HUDEP-2 (cell line): ENCODE measurements around the gene SULT2B1.
"Not testable (repeated sequence)": the region's sequence is repeated elsewhere in the genome, so short reads cannot be mapped to it uniquely, and the experiment has no call there.

Source experiments
- DNase-seq, 76 experiments: peaks; one replicate each; lab custom pipeline; 2025; ENCODE audit not compliant: unreplicated experiment in 76 of 76; lab: John Stamatoyannopoulos, UW

SULT2B1 gene

GRCh38 chr19:48551437-48552302 lies at the start of gene SULT2B1:
TSS of gene SULT2B1 (plus strand) at chr19:48552172. CDS start at chr19:48552253, 81 bp downstream.
- DNase-seq, result no peak

- no peak for DNase-seq
Observed at GRCh38 chr19:48502350-48503018, 49.5 kb upstream of the SULT2B1 start.

GRCh38 chr19:48506138-48506733 lies 45.7 kb upstream of the SULT2B1 start:
- DNase-seq, result peak in 31 of 76 experiments; percentile 14 to 64 (median 39)

DNA sequence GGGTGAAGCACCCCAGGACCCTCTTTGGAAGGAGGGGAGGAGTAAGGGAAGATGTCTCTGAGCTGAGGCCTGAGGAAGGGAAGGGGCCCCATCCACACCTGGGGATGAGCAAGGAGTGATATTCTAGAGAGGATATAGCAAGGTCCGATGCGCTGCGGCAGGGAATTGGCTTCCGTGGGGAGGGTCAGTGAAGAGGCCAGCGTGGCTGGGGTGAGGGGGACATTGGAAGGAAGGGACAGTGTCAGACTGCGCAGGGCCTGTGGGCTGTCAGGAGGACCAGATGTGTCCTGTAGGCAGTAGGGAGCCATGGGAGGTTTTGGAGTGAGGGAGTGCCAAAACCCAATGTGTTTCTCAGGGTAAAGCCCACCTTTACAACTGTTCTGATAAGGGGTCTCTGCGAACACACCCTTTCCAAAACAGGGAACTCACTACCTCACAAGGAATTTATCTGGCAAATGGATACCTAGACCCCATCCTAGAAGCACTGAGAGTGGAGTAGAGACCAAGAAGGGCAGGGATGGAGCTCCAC lies 44.0 kb upstream of the SULT2B1 start:
- DNase-seq, result no peak

- no peak for DNase-seq
Observed at GRCh38 chr19:48508729-48509411, 43.1 kb upstream of the SULT2B1 start.

GRCh38 chr19:48509467-48510194 lies 42.3 kb upstream of the SULT2B1 start:
- DNase-seq, result no peak

- DNase-seq, result peak in 47 of 76 experiments; percentile 6 to 67 (median 41)
Observed at GRCh38 chr19:48510421-48511268, 41.3 kb upstream of the SULT2B1 start.

GRCh38 chr19:48511321-48511731 lies 40.6 kb upstream of the SULT2B1 start:
- no peak for DNase-seq

DNA sequence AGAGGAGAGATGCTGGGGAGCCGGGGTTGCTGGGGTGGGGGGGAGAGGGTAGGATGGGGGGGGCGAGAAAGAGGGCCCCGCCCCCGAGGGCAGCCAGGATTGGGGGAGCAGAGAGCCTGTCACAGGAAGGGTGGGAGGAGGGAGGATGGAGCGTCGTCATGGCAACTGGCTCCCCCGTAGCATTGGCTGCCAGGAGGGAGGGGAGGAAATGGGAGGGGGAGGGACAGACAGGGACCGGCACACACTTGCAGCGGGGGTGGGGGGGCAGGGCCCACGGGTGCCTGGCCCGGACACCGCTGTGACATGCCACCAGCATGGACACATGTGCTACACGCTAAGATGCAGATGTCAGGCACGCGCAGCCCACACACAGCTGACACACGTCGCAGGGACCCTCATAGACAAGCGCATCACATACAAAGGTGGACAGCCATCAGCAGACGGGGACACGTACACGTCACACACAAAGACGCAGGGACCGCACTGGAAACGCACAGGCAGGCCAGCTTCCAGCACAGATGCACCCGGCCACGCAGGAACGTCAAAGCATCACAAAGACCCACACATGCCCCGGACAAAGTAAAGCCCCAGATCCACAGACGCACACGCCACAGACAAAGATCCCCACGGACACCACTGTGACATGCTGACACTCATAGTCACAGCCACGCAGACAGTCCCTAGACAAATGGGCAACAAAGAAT lies 40.0 kb upstream of the SULT2B1 start, which contains the start of gene LMTK3:
TSS of gene LMTK3 (minus strand) at position 36 of the 704 bp plus-strand sequence. CDS start 259 bp downstream, outside the sequence.
- DNase-seq, result peak in 4 of 76 experiments; percentile 6 to 22 (median 10)

GRCh38 chr19:48512504-48513288 lies 39.3 kb upstream of the SULT2B1 start:
- no peak for DNase-seq

DNA sequence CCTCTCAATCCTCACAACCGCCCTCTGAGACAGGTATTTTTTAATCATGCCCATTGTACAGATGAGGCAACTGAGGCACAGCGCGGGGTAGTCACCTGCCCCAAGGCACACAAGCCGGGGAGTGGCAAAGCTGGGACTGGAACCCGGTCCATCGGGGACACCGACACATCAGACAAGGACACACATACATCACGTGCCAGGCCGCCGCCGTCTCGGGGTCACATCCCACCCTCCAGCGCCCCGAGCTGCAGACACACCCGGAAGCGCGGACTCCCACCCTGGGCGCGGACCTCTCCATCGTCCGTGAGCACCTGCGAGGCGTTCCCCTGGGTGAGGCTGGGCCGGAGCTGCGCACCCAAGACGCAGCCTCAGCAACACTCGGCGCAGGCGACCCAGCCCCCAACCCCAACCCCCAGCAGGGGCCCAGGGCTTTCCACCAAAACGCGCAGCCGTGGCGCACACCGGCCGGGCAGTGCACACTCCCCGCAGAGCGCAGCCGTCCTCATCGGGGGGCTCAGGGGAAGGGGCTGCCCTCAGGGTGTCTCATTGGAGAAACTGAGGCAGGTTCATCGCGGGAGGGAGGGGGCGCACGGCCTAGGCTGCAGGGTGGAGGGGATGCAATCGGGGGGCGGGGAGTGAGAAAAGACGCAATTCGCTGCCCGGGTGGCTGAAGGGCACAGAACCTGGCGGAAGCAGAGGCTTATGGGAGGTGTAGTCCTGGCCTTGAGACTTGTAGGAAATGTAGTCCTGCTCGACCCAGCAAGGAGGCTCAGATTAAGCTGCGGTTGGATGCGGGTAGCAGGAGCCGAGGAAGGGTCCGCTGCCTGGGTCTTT lies 38.5 kb upstream of the SULT2B1 start:
- DNase-seq, result peak in 51 of 76 experiments; percentile 16 to 69 (median 47)

GRCh38 chr19:48514123-48514458 lies 37.9 kb upstream of the SULT2B1 start:
- no peak for DNase-seq

GRCh38 chr19:48516536-48516935 lies 35.4 kb upstream of the SULT2B1 start:
- no peak for DNase-seq

- DNase-seq, result no peak
Observed at GRCh38 chr19:48518207-48518606, 33.8 kb upstream of the SULT2B1 start.

DNA sequence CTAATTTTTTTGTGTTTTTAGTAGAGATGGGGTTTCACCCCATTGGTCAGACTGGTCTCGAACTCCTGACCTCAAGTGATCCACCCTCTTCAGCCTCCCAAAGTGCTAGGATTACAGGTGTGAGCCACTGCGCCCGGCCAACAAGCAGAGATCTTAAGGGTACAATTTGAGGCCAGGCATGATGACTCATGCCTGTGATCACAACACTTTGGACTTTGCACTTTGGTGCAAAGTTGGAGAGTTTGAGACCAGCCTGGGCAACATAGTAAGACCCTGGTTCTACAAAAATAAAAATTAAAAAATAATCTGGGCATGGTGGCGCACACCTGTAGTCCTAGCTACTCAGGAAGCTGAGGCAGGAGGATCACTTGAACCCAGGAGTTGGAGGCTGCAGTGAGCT lies 32.5 kb upstream of the SULT2B1 start:
- not testable (repeated sequence) for DNase-seq

GRCh38 chr19:48520134-48520533 lies 31.8 kb upstream of the SULT2B1 start:
- no peak for DNase-seq

DNA sequence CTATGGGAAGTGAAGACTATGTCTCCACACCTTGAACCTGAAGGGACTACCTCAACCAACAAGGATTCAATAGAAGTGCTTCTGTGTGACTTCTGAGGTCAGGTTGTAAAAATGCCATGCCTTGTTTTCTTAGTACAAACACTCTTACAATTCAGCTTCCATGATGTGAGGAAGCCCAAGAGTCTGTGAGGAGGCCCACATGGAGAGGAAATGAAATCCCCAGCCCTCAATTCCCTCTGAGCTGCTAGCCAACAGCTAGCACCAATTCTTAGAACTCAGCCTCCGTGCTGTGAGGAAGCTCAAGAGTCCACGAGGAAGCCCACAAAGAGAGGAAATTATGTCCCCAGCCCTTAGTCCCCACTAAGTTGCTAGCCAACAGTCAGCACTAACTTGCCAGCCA lies 27.8 kb upstream of the SULT2B1 start:
- no peak for DNase-seq
